A549 (cell line): ENCODE data around the gene FAM120B. TPM values are rescaled to one million over a fixed set of nuclear protein-coding genes. Genes with fewer than 3 reads are reported as not detected.
A peak's percentile ranks its signal among the peaks of the same experiment; 100 is the strongest.

ENCODE experiments used
- ATAC-seq, 2 experiments: fragments of 200-7000 bp in 1 of 2; fragments of >200 bp in 1 of 2; cut with Nextera tagmentation in 1 of 2; cut with Tn5 transposase in 1 of 2; 3 replicates each; pipeline versions ENCODE4 v1.8.0 to v1.9.1; 2018 to 2020; ENCODE audit warnings: mild to moderate bottlenecking in 1 of 2, moderate library complexity in 1 of 2
- CTCF ChIA-PET: fragments of 300-600 bp; sonication (Branson Sonifier 250); formaldehyde crosslinking; extraction: SDS; loops from one replicate; lab custom pipeline; 2021; ENCODE audit warnings: antibody characterized with exemption, inconsistent platforms; lab: Yijun Ruan, JAX
- POLR2A ChIA-PET: fragments of 350-600 bp; formaldehyde crosslinking; extraction: SDS; loops from one replicate; lab custom pipeline; 2021; ENCODE audit warnings: antibody characterized with exemption, inconsistent platforms; lab: Yijun Ruan, JAX
- DNase-seq, 2 experiments: peaks; one replicate each; pipeline versions ENCODE4 v3.0.0 to v3.0.0-alpha.2; 2011 to 2016; ENCODE audit warnings: low read depth in 1 of 2, low spot score in 1 of 2
- FAIRE-seq: peaks from 2 replicates; lab custom pipeline; 2011; peaks lifted over from hg19 to GRCh38; lab: Jason Lieb, UNC
- H3K27ac ChIP-seq, 2 experiments: fragments of >200 bp; sonication (Bioruptor Twin); formaldehyde crosslinking; 3 replicates each; pipeline ENCODE4 v1.5.1; 2016 to 2017
- H3K4me1 ChIP-seq: fragments of >200 bp; sonication (Bioruptor Twin); formaldehyde crosslinking; 3 replicates; pipeline ENCODE4 v1.6.1; 2016
- H3K4me2 ChIP-seq: fragments of >200 bp; sonication (Bioruptor Twin); formaldehyde crosslinking; 3 replicates; pipeline ENCODE4 v1.6.1; 2016
- H3K4me3 ChIP-seq: fragments of >200 bp; sonication (Bioruptor Twin); formaldehyde crosslinking; 3 replicates; pipeline ENCODE4 v1.5.1; 2016
- H3K9me3 ChIP-seq: fragments of >200 bp; sonication (Bioruptor Twin); formaldehyde crosslinking; 3 replicates; pipeline ENCODE4 v1.6.1; 2016
- CBX8 ChIP-seq: fragments of 200-600 bp; sonication (generic); IDR thresholded peaks from 2 replicates; pipeline ENCODE4 v1.6.1; 2016
- E2F6 ChIP-seq: IDR thresholded peaks from 2 replicates; pipeline ENCODE4 v1.6.1; 2012; ENCODE audit warnings: low read depth, borderline replicate concordance
- EHF ChIP-seq: fragments of 250-450 bp; sonication (Bioruptor Pico); IDR thresholded peaks from 2 replicates; pipeline ENCODE4 v1.5.0; 2020; ENCODE audit warnings: mild to moderate bottlenecking
- EHMT2 ChIP-seq: fragments of 200-600 bp; sonication (generic); IDR thresholded peaks from 2 replicates; pipeline ENCODE4 v1.6.1; 2016; ENCODE audit warnings: antibody characterized with exemption, low read depth, mild to moderate bottlenecking, moderate library complexity
- ELK1 ChIP-seq: fragments of 150-350 bp; IDR thresholded peaks from 2 replicates; pipeline ENCODE4 v1.6.1; 2014; ENCODE audit warnings: low read depth, mild to moderate bottlenecking, low read length
- EP300 ChIP-seq, 2 experiments: fragments of >200 bp; sonication (Bioruptor Twin); formaldehyde crosslinking; IDR thresholded peaks; 2 replicates in 1 of 2; 3 replicates in 1 of 2; pipeline ENCODE4 v1.6.1; 2016 to 2017
- FOSL2 ChIP-seq, 2 experiments: fragments of 450-650 bp in 1 of 2; fragments of >200 bp in 1 of 2; sonication (Bioruptor Twin) in 1 of 2; formaldehyde crosslinking; IDR thresholded peaks; 2 replicates each; pipeline versions ENCODE4 v1.5.0 to v1.6.1; 2016 to 2020; ENCODE audit warnings: mild to moderate bottlenecking in 1 of 2, moderate library complexity in 1 of 2
- GATA3 ChIP-seq: IDR thresholded peaks from 2 replicates; pipeline ENCODE4 v1.6.1; 2012; ENCODE audit warnings: borderline replicate concordance
- HDAC2 ChIP-seq: fragments of 200-600 bp; sonication (generic); IDR thresholded peaks from 2 replicates; pipeline ENCODE4 v1.6.1; 2016
- HEYL ChIP-seq: fragments of 250-450 bp; sonication (Bioruptor Pico); IDR thresholded peaks from 2 replicates; pipeline ENCODE4 v1.8.0; 2021; ENCODE audit warnings: mild to moderate bottlenecking, moderate library complexity
- HOXB5 ChIP-seq: fragments of 250-450 bp; sonication (Bioruptor Pico); IDR thresholded peaks from 2 replicates; pipeline ENCODE4 v1.5.0; 2020; ENCODE audit warnings: mild to moderate bottlenecking, moderate library complexity
- JUN ChIP-seq, 2 experiments: fragments of >200 bp; sonication (Bioruptor Twin); formaldehyde crosslinking; IDR thresholded peaks; 2 replicates in 1 of 2; 3 replicates in 1 of 2; pipeline ENCODE4 v1.6.1; 2016 to 2017
- KDM1A ChIP-seq: fragments of 200-600 bp; sonication (generic); IDR thresholded peaks from 2 replicates; pipeline ENCODE4 v1.6.1; 2016; ENCODE audit warnings: low read depth, mild to moderate bottlenecking
- KDM5A ChIP-seq: fragments of 200-600 bp; sonication (generic); IDR thresholded peaks from 2 replicates; pipeline ENCODE4 v1.6.1; 2016; ENCODE audit warnings: antibody characterized with exemption, mild to moderate bottlenecking
- MAX ChIP-seq: IDR thresholded peaks from 2 replicates; pipeline ENCODE4 v1.6.1; 2012
- MYC ChIP-seq: IDR thresholded peaks from 2 replicates; pipeline ENCODE4 v1.6.1; 2012; ENCODE audit warnings: mild to moderate bottlenecking, inconsistent platforms, low read length, improper control_type of control experiment, borderline replicate concordance
- NFE2L2 ChIP-seq: fragments of 150-350 bp; conservative IDR thresholded peaks from 2 replicates; pipeline ENCODE4 v1.6.1; 2014; ENCODE audit warnings: low read length
- NPAS2 ChIP-seq: fragments of 250-450 bp; sonication (Bioruptor Pico); IDR thresholded peaks from 2 replicates; pipeline ENCODE4 v1.8.0; 2022; ENCODE audit warnings: mild to moderate bottlenecking, moderate library complexity, borderline replicate concordance
- PHF8 ChIP-seq: fragments of 200-600 bp; sonication (generic); IDR thresholded peaks from 2 replicates; pipeline ENCODE4 v1.6.1; 2016; ENCODE audit warnings: low read depth, mild to moderate bottlenecking, antibody characterized with exemption, moderate library complexity, borderline replicate concordance
- POLR2A ChIP-seq: IDR thresholded peaks from 2 replicates; pipeline ENCODE4 v1.6.1; 2012; ENCODE audit warnings: mild to moderate bottlenecking, low read length
- POLR2AphosphoS2 ChIP-seq: conservative IDR thresholded peaks from 2 replicates; pipeline ENCODE4 v1.6.1; 2012; ENCODE audit warnings: low read length, improper control_type of control experiment, inconsistent platforms
- SMC3 ChIP-seq: fragments of >200 bp; sonication (Bioruptor Twin); formaldehyde crosslinking; IDR thresholded peaks from 3 replicates; pipeline ENCODE4 v1.6.1; 2018; ENCODE audit warnings: inconsistent platforms
- USF2 ChIP-seq: fragments of 450-650 bp; IDR thresholded peaks from 2 replicates; pipeline ENCODE4 v1.6.1; 2014; ENCODE audit warnings: antibody characterized with exemption
- ZFP36 ChIP-seq: fragments of 450-650 bp; IDR thresholded peaks from 2 replicates; pipeline ENCODE4 v1.6.1; 2014; ENCODE audit warnings: borderline replicate concordance; ENCODE audit not compliant: partially characterized antibody
- ZSCAN20 ChIP-seq: fragments of 250-450 bp; sonication (Bioruptor Pico); IDR thresholded peaks from 2 replicates; pipeline ENCODE4 v1.8.0; 2022; ENCODE audit warnings: mild to moderate bottlenecking, moderate library complexity
- WGBS: methylation state at CpG from one replicate; pipeline ENCODE4 v1.1.6; 2017; ENCODE audit errors: missing lambda C conversion rate; 5-methylcytosine and 5-hydroxymethylcytosine counted together
- polyA plus RNA-seq, 4 experiments: library from polyadenylated mRNA; depleted of rRNA in 3 of 4; stranded (reverse); fragments of >200 nt; fragmentation: RNase III in 1 of 4; extraction: RNeasy Plus Mini Kit Qiagen cat#74134 plus additional on column Dnase treatment in 1 of 4; gene quantifications; 2 replicates in 3 of 4; 3 replicates in 1 of 4; pipeline ENCODE4 v1.2.3, GENCODE V29; 2011 to 2017

The FAM120B gene
- polyA plus RNA-seq, 2 of the 4 experiments (the other 2 are of a cell fraction): 7.0 to 7.7 TPM

GRCh38 chr6:170296423-170296745 lies 10.2 kb upstream of the FAM120B start:
- Histone ChIP-seq H3K27ac (peak overlapping the region in 1 of 2 experiments; percentile 71; a peak in 2 of 6 replicates), H3K9me3 (0 out of 3 replicates have a peak, but pooled peaks cover 3% of the 10 kb centered on the region), H3K4me2 (peak overlapping the region; percentile 100), H3K4me3 (peak overlapping the region; percentile 53; the same call in 2 of the 3 replicates), H3K4me1 (peaks cover 19% of the 10 kb centered on the region; the same call in 2 of the 3 replicates)
- 0% methylated on average over 1 of the region's 47 CpGs for WGBS
- ChIA-PET POLR2A (no interaction called here), CTCF (interaction anchor here (2.8 kb wide), 1 partner anchor 465 kb away, joined by 9 read pairs; no protein-coding TSS in a partner anchor)
- no peak for DNase-seq
- FAIRE-seq: no peak
- ATAC-seq: no peak
- TF ChIP-seq EHMT2: no peak
- no peak for TF ChIP-seq SMC3
- no peak for TF ChIP-seq POLR2A
- no peak for TF ChIP-seq E2F6
- TF ChIP-seq KDM5A: no peak
- TF ChIP-seq NPAS2 (CRISPR knock-in tag): no peak
- no peak for TF ChIP-seq MYC
- no peak for TF ChIP-seq EP300 (IDR thresholded peaks at IDR 0.05)
- TF ChIP-seq JUN (IDR thresholded peaks at IDR 0.05): no peak
- no peak for TF ChIP-seq MAX
- no peak for TF ChIP-seq HDAC2
- TF ChIP-seq KDM1A: no peak
- TF ChIP-seq CBX8: no peak
- TF ChIP-seq ZSCAN20 (CRISPR knock-in tag): no peak
- no peak for TF ChIP-seq ELK1

GRCh38 chr6:170296746-170297575 lies 9.6 kb upstream of the FAM120B start:
- TF ChIP-seq ZFP36: no peak
- no peak for TF ChIP-seq POLR2AphosphoS2
- TF ChIP-seq HOXB5: no peak
- TF ChIP-seq GATA3: no peak
- TF ChIP-seq USF2: no peak
- no peak for TF ChIP-seq EHF
- TF ChIP-seq FOSL2 (IDR thresholded peaks at IDR 0.05): no peak
- TF ChIP-seq FOSL2 (CRISPR knock-in tag; IDR thresholded peaks at IDR 0.05): no peak
- no peak for TF ChIP-seq HEYL (CRISPR knock-in tag)
- TF ChIP-seq PHF8: no peak
- no peak for TF ChIP-seq ZSCAN20 (CRISPR knock-in tag)
- no peak for TF ChIP-seq POLR2A
- no peak for TF ChIP-seq NFE2L2
- ATAC-seq: no peak
- CTCF ChIA-PET: no interaction called here
- Histone ChIP-seq H3K4me2 (peak overlapping the region; percentile 100; the same call in 2 of the 3 replicates), H3K4me3 (no peak overlapping the region; the same call in 2 of the 3 replicates), H3K27ac (no peak overlapping the region; a peak in 1 of 6 replicates), H3K9me3 (0 out of 3 replicates have a peak, but pooled peaks cover 3% of the 10 kb centered on the region), H3K4me1 (peaks cover 19% of the 10 kb centered on the region; the same call in 1 of the 3 replicates)
- no peak for DNase-seq
- POLR2A ChIA-PET: no interaction called here
- no peak for FAIRE-seq
- WGBS: 74% methylated on average over 52 of the region's 67 CpGs
